Measurements from ENCODE around the gene FATE1.
"Not testable (repeated sequence)": the region's sequence is repeated elsewhere in the genome, so short reads cannot be mapped to it uniquely, and the experiment has no call there.

The FATE1 gene

DNA sequence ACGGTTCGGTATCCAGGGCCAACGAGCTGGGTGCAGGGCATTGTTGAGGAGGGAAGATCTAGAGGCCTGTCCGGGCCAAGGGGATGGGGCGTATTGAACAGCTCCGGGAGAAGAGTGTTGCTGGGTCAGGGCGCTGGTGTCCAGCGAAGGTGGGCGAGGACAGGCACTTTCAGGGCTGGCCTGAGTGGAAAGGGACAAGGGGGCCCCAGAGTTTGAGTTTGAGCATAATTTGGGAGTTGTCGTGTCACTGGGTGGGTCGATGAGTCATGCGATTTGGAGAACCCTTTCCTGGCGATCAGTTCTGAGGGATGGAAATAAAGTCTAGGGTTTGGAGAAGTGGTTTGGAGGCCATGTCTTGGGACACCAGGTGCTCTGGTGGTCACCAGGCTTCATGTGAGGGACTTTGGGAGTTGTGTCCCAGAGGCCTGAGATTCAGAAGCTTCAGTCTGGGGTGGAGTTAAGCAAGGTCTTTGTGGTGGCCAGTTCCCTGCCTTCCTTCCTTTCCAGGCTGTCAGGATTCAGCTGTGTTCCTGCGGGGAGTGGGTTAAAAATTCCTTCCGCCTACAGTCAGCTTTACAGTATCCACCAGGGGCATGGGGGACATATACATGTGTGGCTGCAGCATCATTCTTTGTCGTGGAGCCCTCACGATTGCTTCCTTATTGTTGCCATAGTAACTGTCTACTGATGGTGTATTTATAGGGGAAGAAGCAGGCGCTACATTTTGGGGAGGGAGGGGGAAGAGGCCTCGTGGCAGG is 20.1 kb upstream of the FATE1 start:
- Histone ChIP-seq H3K4me1 (ENCODE audit: control insufficient read depth in 1 of 2, insufficient read depth in 2 of 2, low read length in 2 of 2) (no peaks in the 10 kb centered on the region), H3K9me3 (ENCODE audit: control insufficient read depth in 1 of 2, low read length in 2 of 2) (no peaks in the 10 kb centered on the region), H3K27ac (ENCODE audit: low read depth, low read length) (no peak overlapping the region), H3K9ac (ENCODE audit: low read depth in 1 of 2, low read length in 2 of 2) (no peak overlapping the region), H3K36me3 (ENCODE audit: control insufficient read depth in 1 of 2, insufficient read depth in 2 of 2, low read length in 2 of 2) (no peaks in the 10 kb centered on the region), H3K4me3 (ENCODE audit: low read depth in 1 of 2, low read length in 2 of 2) (no peak overlapping the region), H3K27me3 (ENCODE audit: control insufficient read depth in 1 of 2, insufficient read depth in 2 of 2, low read length in 2 of 2) (no peaks in the 10 kb centered on the region)

- H3K9me3 ChIP-seq (ENCODE audit: control insufficient read depth in 1 of 2, low read length in 2 of 2); H3K27me3 ChIP-seq (ENCODE audit: control insufficient read depth in 1 of 2, insufficient read depth in 2 of 2, low read length in 2 of 2); H3K4me3 ChIP-seq (ENCODE audit: low read depth in 1 of 2, low read length in 2 of 2); H3K4me1 ChIP-seq (ENCODE audit: control insufficient read depth in 1 of 2, insufficient read depth in 2 of 2, low read length in 2 of 2); H3K27ac ChIP-seq (ENCODE audit: low read depth, low read length); H3K36me3 ChIP-seq (ENCODE audit: control insufficient read depth in 1 of 2, insufficient read depth in 2 of 2, low read length in 2 of 2); H3K9ac ChIP-seq (ENCODE audit: low read depth in 1 of 2, low read length in 2 of 2): not testable (repeated sequence)
These were observed 18.8 kb upstream of the FATE1 start for GRCh38 chrX:151697082-151697481.

GRCh38 chrX:151697522-151697921 is 18.3 kb upstream of the FATE1 start:
- Histone ChIP-seq H3K27me3 (ENCODE audit: control insufficient read depth in 1 of 2, insufficient read depth in 2 of 2, low read length in 2 of 2) (no peaks in the 10 kb centered on the region), H3K9me3 (ENCODE audit: control insufficient read depth in 1 of 2, low read length in 2 of 2) (no peaks in the 10 kb centered on the region), H3K27ac (ENCODE audit: low read depth, low read length) (no peak overlapping the region), H3K4me3 (ENCODE audit: low read depth in 1 of 2, low read length in 2 of 2) (no peak overlapping the region), H3K4me1 (ENCODE audit: control insufficient read depth in 1 of 2, insufficient read depth in 2 of 2, low read length in 2 of 2) (no peaks in the 10 kb centered on the region), H3K9ac (ENCODE audit: low read depth in 1 of 2, low read length in 2 of 2) (no peak overlapping the region), H3K36me3 (ENCODE audit: control insufficient read depth in 1 of 2, insufficient read depth in 2 of 2, low read length in 2 of 2) (no peaks in the 10 kb centered on the region)

- Histone ChIP-seq H3K27ac (ENCODE audit: low read depth, low read length) (no peak overlapping the region), H3K27me3 (ENCODE audit: control insufficient read depth in 1 of 2, insufficient read depth in 2 of 2, low read length in 2 of 2) (no peaks in the 10 kb centered on the region), H3K4me3 (ENCODE audit: low read depth in 1 of 2, low read length in 2 of 2) (no peak overlapping the region), H3K36me3 (ENCODE audit: control insufficient read depth in 1 of 2, insufficient read depth in 2 of 2, low read length in 2 of 2) (no peaks in the 10 kb centered on the region), H3K9ac (ENCODE audit: low read depth in 1 of 2, low read length in 2 of 2) (no peak overlapping the region), H3K4me1 (ENCODE audit: control insufficient read depth in 1 of 2, insufficient read depth in 2 of 2, low read length in 2 of 2) (no peaks in the 10 kb centered on the region), H3K9me3 (ENCODE audit: control insufficient read depth in 1 of 2, low read length in 2 of 2) (no peaks in the 10 kb centered on the region)
These were observed 17.4 kb upstream of the FATE1 start for GRCh38 chrX:151698485-151698884.

- H3K4me3 ChIP-seq (ENCODE audit: low read depth in 1 of 2, low read length in 2 of 2) = no peak overlapping the region
- no peak overlapping the region for H3K9ac ChIP-seq (ENCODE audit: low read depth in 1 of 2, low read length in 2 of 2)
- no peaks in the 10 kb centered on the region for H3K36me3 ChIP-seq (ENCODE audit: control insufficient read depth in 1 of 2, insufficient read depth in 2 of 2, low read length in 2 of 2)
- H3K27me3 ChIP-seq (ENCODE audit: control insufficient read depth in 1 of 2, insufficient read depth in 2 of 2, low read length in 2 of 2) = no peaks in the 10 kb centered on the region
- no peaks in the 10 kb centered on the region for H3K4me1 ChIP-seq (ENCODE audit: control insufficient read depth in 1 of 2, insufficient read depth in 2 of 2, low read length in 2 of 2)
- no peak overlapping the region for H3K27ac ChIP-seq (ENCODE audit: low read depth, low read length)
- H3K9me3 ChIP-seq (ENCODE audit: control insufficient read depth in 1 of 2, low read length in 2 of 2) = no peaks in the 10 kb centered on the region
These were observed 16.1 kb upstream of the FATE1 start for GRCh38 chrX:151699746-151700145.

DNA sequence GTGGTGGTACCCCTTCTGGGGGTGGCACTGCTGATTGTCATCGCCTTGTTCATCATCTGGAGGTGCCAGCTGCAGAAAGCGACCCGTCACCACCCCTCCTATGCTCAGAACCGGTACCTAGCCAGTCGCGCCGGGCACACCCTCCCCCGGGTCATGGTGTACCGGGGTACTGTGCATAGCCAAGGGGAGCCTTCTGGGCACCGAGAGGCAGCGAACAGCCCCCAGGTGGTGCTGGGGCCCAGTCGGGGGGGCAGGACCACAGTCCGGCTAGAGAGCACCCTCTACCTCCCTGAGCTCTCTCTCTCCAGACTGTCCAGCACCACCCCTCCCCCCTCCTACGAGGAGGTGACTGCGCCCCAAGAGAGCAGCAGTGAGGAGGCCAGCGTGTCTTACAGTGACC is 15.3 kb upstream of the FATE1 start:
- no peaks in the 10 kb centered on the region for H3K4me1 ChIP-seq (ENCODE audit: control insufficient read depth in 1 of 2, insufficient read depth in 2 of 2, low read length in 2 of 2)
- H3K9ac ChIP-seq (ENCODE audit: low read depth in 1 of 2, low read length in 2 of 2) = no peak overlapping the region
- no peaks in the 10 kb centered on the region for H3K9me3 ChIP-seq (ENCODE audit: control insufficient read depth in 1 of 2, low read length in 2 of 2)
- no peak overlapping the region for H3K27ac ChIP-seq (ENCODE audit: low read depth, low read length)
- no peaks in the 10 kb centered on the region for H3K36me3 ChIP-seq (ENCODE audit: control insufficient read depth in 1 of 2, insufficient read depth in 2 of 2, low read length in 2 of 2)
- no peaks in the 10 kb centered on the region for H3K27me3 ChIP-seq (ENCODE audit: control insufficient read depth in 1 of 2, insufficient read depth in 2 of 2, low read length in 2 of 2)
- no peak overlapping the region for H3K4me3 ChIP-seq (ENCODE audit: low read depth in 1 of 2, low read length in 2 of 2)

GRCh38 chrX:151701071-151701470 is 14.8 kb upstream of the FATE1 start:
- Histone ChIP-seq H3K36me3 (ENCODE audit: control insufficient read depth in 1 of 2, insufficient read depth in 2 of 2, low read length in 2 of 2) (no peaks in the 10 kb centered on the region), H3K9ac (ENCODE audit: low read depth in 1 of 2, low read length in 2 of 2) (no peak overlapping the region), H3K9me3 (ENCODE audit: control insufficient read depth in 1 of 2, low read length in 2 of 2) (no peaks in the 10 kb centered on the region), H3K4me3 (ENCODE audit: low read depth in 1 of 2, low read length in 2 of 2) (no peak overlapping the region), H3K27ac (ENCODE audit: low read depth, low read length) (no peak overlapping the region), H3K4me1 (ENCODE audit: control insufficient read depth in 1 of 2, insufficient read depth in 2 of 2, low read length in 2 of 2) (no peaks in the 10 kb centered on the region), H3K27me3 (ENCODE audit: control insufficient read depth in 1 of 2, insufficient read depth in 2 of 2, low read length in 2 of 2) (no peaks in the 10 kb centered on the region)

GRCh38 chrX:151701531-151701930 is 14.3 kb upstream of the FATE1 start:
- no peaks in the 10 kb centered on the region for H3K4me1 ChIP-seq (ENCODE audit: control insufficient read depth in 1 of 2, insufficient read depth in 2 of 2, low read length in 2 of 2)
- no peaks in the 10 kb centered on the region for H3K27me3 ChIP-seq (ENCODE audit: control insufficient read depth in 1 of 2, insufficient read depth in 2 of 2, low read length in 2 of 2)
- no peaks in the 10 kb centered on the region for H3K9me3 ChIP-seq (ENCODE audit: control insufficient read depth in 1 of 2, low read length in 2 of 2)
- H3K4me3 ChIP-seq (ENCODE audit: low read depth in 1 of 2, low read length in 2 of 2) = no peak overlapping the region
- H3K27ac ChIP-seq (ENCODE audit: low read depth, low read length) = no peak overlapping the region
- no peak overlapping the region for H3K9ac ChIP-seq (ENCODE audit: low read depth in 1 of 2, low read length in 2 of 2)
- no peaks in the 10 kb centered on the region for H3K36me3 ChIP-seq (ENCODE audit: control insufficient read depth in 1 of 2, insufficient read depth in 2 of 2, low read length in 2 of 2)

GRCh38 chrX:151702026-151702714 is 13.7 kb upstream of the FATE1 start:
- no peaks in the 10 kb centered on the region for H3K36me3 ChIP-seq (ENCODE audit: control insufficient read depth in 1 of 2, insufficient read depth in 2 of 2, low read length in 2 of 2)
- H3K27ac ChIP-seq (ENCODE audit: low read depth, low read length) = no peak overlapping the region

DNA sequence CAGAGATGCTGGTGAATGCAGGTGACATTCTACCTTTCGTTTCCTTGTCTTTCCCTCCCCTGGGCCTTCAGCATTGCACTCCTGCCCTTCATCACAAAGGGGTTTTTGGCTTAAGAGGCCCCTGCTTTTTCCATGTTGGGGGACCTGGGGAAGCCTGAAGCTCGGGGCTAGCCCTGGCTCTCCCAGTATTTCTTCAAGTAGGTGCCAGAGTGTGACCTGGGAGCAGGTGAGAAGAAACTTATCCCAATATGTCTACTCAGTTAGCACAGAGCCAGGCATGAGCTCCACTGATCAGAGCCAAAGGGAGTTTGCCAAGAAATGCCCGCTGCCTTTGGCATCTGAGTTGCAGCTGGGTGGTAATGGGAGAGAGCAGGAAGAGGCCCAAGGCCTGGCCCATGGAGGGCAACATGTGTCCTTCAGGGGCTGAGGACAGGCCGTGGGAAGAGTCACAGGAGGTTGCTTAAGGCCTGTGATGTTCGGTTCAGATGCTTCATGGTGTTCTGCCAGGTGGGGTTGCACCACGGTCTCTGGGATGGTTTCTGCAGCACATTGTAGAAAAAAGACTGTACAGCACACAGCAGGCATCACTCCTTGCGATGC is 13.0 kb upstream of the FATE1 start:
- no peaks in the 10 kb centered on the region for H3K36me3 ChIP-seq (ENCODE audit: control insufficient read depth in 1 of 2, insufficient read depth in 2 of 2, low read length in 2 of 2)
- H3K4me3 ChIP-seq (ENCODE audit: low read depth in 1 of 2, low read length in 2 of 2) = no peak overlapping the region
- no peaks in the 10 kb centered on the region for H3K9me3 ChIP-seq (ENCODE audit: control insufficient read depth in 1 of 2, low read length in 2 of 2)
- no peak overlapping the region for H3K9ac ChIP-seq (ENCODE audit: low read depth in 1 of 2, low read length in 2 of 2)
- H3K27ac ChIP-seq (ENCODE audit: low read depth, low read length) = no peak overlapping the region
- H3K4me1 ChIP-seq (ENCODE audit: control insufficient read depth in 1 of 2, insufficient read depth in 2 of 2, low read length in 2 of 2) = no peaks in the 10 kb centered on the region
- H3K27me3 ChIP-seq (ENCODE audit: control insufficient read depth in 1 of 2, insufficient read depth in 2 of 2, low read length in 2 of 2) = no peaks in the 10 kb centered on the region

More at GRCh38 chrX:151702026-151702714, 13.7 kb upstream of the FATE1 start:
- H3K4me3 ChIP-seq (ENCODE audit: low read depth in 1 of 2, low read length in 2 of 2) = no peak overlapping the region
- no peaks in the 10 kb centered on the region for H3K27me3 ChIP-seq (ENCODE audit: control insufficient read depth in 1 of 2, insufficient read depth in 2 of 2, low read length in 2 of 2)
- no peaks in the 10 kb centered on the region for H3K4me1 ChIP-seq (ENCODE audit: control insufficient read depth in 1 of 2, insufficient read depth in 2 of 2, low read length in 2 of 2)
- H3K9me3 ChIP-seq (ENCODE audit: control insufficient read depth in 1 of 2, low read length in 2 of 2) = no peaks in the 10 kb centered on the region
- no peak overlapping the region for H3K9ac ChIP-seq (ENCODE audit: low read depth in 1 of 2, low read length in 2 of 2)

Measured in duodenal mucosa (tissue), 2 donors.